PC-3 (cell line): ENCODE results near the gene PRSS12.

Experiments
- EZH2 ChIP-seq: fragments of 300-600 bp; sonication (generic); IDR thresholded peaks from one replicate; pipeline ENCODE4 v1.6.1; 2017; ENCODE audit warnings: antibody characterized with exemption, mild to moderate bottlenecking, low read length; ENCODE audit not compliant: unreplicated experiment
- TF ChIP-seq, protein P1 (sequence below): fragments of 300-600 bp; sonication (generic); conservative IDR thresholded peaks from 2 replicates; pipeline ENCODE4 v1.5.1; 2017; ENCODE audit warnings: antibody characterized with exemption, low read depth, mild to moderate bottlenecking, low read length

DNA sequence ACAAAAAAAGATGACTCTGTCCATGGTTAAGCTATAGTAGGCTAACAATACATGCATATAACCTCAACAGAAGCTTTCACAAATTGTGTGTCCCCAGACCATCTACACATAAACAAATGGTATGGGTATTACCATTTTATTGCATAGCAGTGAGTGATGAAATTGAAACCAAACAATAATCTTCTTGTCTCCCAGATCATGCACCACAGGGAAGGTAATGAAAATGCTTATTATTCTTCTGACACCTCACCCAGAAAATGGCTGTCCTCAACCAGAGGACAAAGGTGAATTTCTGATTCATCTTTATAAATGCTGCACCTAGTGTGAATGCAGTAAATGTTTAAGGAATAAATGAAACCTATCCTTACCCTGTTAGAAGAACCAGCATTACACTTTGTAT, 8.0 kb downstream of the PRSS12 start:
- TF ChIP-seq, protein P1, sequence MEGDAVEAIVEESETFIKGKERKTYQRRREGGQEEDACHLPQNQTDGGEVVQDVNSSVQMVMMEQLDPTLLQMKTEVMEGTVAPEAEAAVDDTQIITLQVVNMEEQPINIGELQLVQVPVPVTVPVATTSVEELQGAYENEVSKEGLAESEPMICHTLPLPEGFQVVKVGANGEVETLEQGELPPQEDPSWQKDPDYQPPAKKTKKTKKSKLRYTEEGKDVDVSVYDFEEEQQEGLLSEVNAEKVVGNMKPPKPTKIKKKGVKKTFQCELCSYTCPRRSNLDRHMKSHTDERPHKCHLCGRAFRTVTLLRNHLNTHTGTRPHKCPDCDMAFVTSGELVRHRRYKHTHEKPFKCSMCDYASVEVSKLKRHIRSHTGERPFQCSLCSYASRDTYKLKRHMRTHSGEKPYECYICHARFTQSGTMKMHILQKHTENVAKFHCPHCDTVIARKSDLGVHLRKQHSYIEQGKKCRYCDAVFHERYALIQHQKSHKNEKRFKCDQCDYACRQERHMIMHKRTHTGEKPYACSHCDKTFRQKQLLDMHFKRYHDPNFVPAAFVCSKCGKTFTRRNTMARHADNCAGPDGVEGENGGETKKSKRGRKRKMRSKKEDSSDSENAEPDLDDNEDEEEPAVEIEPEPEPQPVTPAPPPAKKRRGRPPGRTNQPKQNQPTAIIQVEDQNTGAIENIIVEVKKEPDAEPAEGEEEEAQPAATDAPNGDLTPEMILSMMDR = no peak
- TF ChIP-seq EZH2 = no peak
